Measurements from ENCODE around the gene UQCRH.
"Not testable (repeated sequence)": the region's sequence is repeated elsewhere in the genome, so short reads cannot be mapped to it uniquely, and the experiment has no call there.

DNA sequence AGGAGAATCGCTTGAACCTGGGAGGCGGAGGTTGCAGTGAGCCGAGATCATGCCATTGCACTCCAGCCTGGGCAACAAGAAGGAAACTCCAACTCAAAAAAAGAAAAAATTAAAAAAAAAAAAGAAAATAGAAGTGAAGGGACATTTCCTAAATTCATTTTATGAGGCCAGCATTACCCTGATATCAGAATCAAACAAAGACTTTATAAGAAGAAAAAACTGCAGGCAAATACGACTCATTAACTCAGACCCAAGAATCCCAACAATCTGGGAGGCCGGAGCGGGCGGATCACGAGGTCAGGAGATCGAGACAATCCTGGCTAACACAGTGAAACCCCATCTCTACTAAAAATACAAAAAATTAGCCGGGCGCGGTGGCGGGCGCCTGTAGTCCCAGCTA is 33.9 kb downstream of the UQCRH start:
- not testable (repeated sequence) for TF ChIP-seq CTCF (IDR thresholded peaks at IDR 0.05 in 8 of 11, conservative IDR thresholded peaks at IDR 0.05 in 3 of 11); POLR2A (IDR thresholded peaks at IDR 0.05); POLR2AphosphoS5 (IDR thresholded peaks at IDR 0.05)
